WTC11 (cell line): ENCODE results near the gene SF3B2. TPM values are rescaled to one million over a fixed set of nuclear protein-coding genes. Genes with fewer than 3 reads are reported as not detected.

Experiments
- ATAC-seq: fragments of 200-7000 bp; cut with Tn5 transposase; 2 replicates; pipeline ENCODE4 v1.10.0; 2021; ENCODE audit warnings: mild to moderate bottlenecking, moderate library complexity
- CTCF ChIA-PET: fragments of 300-600 bp; sonication (Branson Sonifier 250); formaldehyde crosslinking; loops from one replicate; lab custom pipeline; 2021; ENCODE audit warnings: antibody characterized with exemption; lab: Charles Lee
- POLR2A ChIA-PET: fragments of 350-600 bp; sonication (Branson Sonifier 250); formaldehyde crosslinking; loops from one replicate; lab custom pipeline; 2021; ENCODE audit warnings: antibody characterized with exemption; lab: Charles Lee
- DNase-seq: peaks from one replicate; pipeline ENCODE4 v3.0.0; 2021; ENCODE audit warnings: low spot score
- H3K27ac Mint-ChIP-seq: 2 replicates; pipeline ENCODE4 v1.8.0; 2021; ENCODE audit warnings: mixed read lengths
- H3K27me3 Mint-ChIP-seq: 2 replicates; pipeline ENCODE4 v1.8.0; 2021; ENCODE audit warnings: low read depth, mild to moderate bottlenecking, moderate library complexity, mixed read lengths
- H3K36me3 Mint-ChIP-seq: 2 replicates; pipeline ENCODE4 v1.8.0; 2021; ENCODE audit warnings: mixed read lengths
- H3K4me1 Mint-ChIP-seq: 2 replicates; pipeline ENCODE4 v1.8.0; 2022; ENCODE audit warnings: mixed read lengths
- H3K4me3 Mint-ChIP-seq: 2 replicates; pipeline ENCODE4 v1.8.0; 2021; ENCODE audit warnings: mild to moderate bottlenecking, moderate library complexity, mixed read lengths
- H3K9me3 Mint-ChIP-seq: 2 replicates; pipeline ENCODE4 v1.8.0; 2021; ENCODE audit warnings: mixed read lengths
- AFF4 ChIP-seq: sonication (generic); formaldehyde crosslinking; IDR thresholded peaks from 2 replicates; pipeline ENCODE4 v1.8.1; 2023; ENCODE audit warnings: mild to moderate bottlenecking, missing genetic modification reagents, borderline replicate concordance
- ATF2 ChIP-seq: sonication (generic); formaldehyde crosslinking; IDR thresholded peaks from 2 replicates; pipeline ENCODE4 v1.8.1; 2022; ENCODE audit warnings: low read depth, missing genetic modification reagents, borderline replicate concordance
- CTCF ChIP-seq: fragments of 200-600 bp; IDR thresholded peaks from 2 replicates; pipeline ENCODE4 v1.8.0; 2022; ENCODE audit warnings: antibody characterized with exemption
- ELF4 ChIP-seq: sonication (generic); formaldehyde crosslinking; IDR thresholded peaks from 2 replicates; pipeline ENCODE4 v1.8.1; 2022; ENCODE audit warnings: low read depth, mild to moderate bottlenecking, moderate library complexity, missing genetic modification reagents
- FOXP1 ChIP-seq: sonication (generic); formaldehyde crosslinking; IDR thresholded peaks from 2 replicates; pipeline ENCODE4 v1.8.0; 2022; ENCODE audit warnings: missing genetic modification reagents, mild to moderate bottlenecking, moderate library complexity, borderline replicate concordance
- FOXP4 ChIP-seq: sonication (generic); formaldehyde crosslinking; IDR thresholded peaks from 2 replicates; pipeline ENCODE4 v1.8.0; 2022; ENCODE audit warnings: mild to moderate bottlenecking, missing genetic modification reagents
- IRF1 ChIP-seq: sonication (generic); formaldehyde crosslinking; IDR thresholded peaks from 2 replicates; pipeline ENCODE4 v1.8.0; 2023; ENCODE audit warnings: missing genetic modification reagents
- IRF2 ChIP-seq: sonication (generic); formaldehyde crosslinking; IDR thresholded peaks from 2 replicates; pipeline ENCODE4 v1.8.0; 2022; ENCODE audit warnings: low read depth, missing genetic modification reagents, borderline replicate concordance
- KAT7 ChIP-seq: sonication (generic); formaldehyde crosslinking; IDR thresholded peaks from 2 replicates; pipeline ENCODE4 v1.8.1; 2023; ENCODE audit warnings: missing genetic modification reagents, mild to moderate bottlenecking, borderline replicate concordance
- MAX ChIP-seq: sonication (generic); formaldehyde crosslinking; IDR thresholded peaks from 2 replicates; pipeline ENCODE4 v1.8.0; 2022; ENCODE audit warnings: mild to moderate bottlenecking, missing genetic modification reagents
- NFATC4 ChIP-seq: fragments of 250-450 bp; sonication (Bioruptor Pico); IDR thresholded peaks from 2 replicates; pipeline ENCODE4 v1.9.0; 2021; ENCODE audit warnings: mild to moderate bottlenecking
- NR2C2 ChIP-seq: sonication (generic); formaldehyde crosslinking; IDR thresholded peaks from 2 replicates; pipeline ENCODE4 v1.8.0; 2022; ENCODE audit warnings: mild to moderate bottlenecking, missing genetic modification reagents
- OVOL2 ChIP-seq: fragments of 250-450 bp; sonication (Bioruptor Pico); IDR thresholded peaks from 2 replicates; pipeline ENCODE4 v1.9.0; 2021; ENCODE audit warnings: mild to moderate bottlenecking, borderline replicate concordance
- RELA ChIP-seq: sonication (generic); formaldehyde crosslinking; IDR thresholded peaks from 2 replicates; pipeline ENCODE4 v1.8.1; 2022; ENCODE audit warnings: missing genetic modification reagents, mild to moderate bottlenecking, borderline replicate concordance
- SMAD4 ChIP-seq: sonication (generic); formaldehyde crosslinking; IDR thresholded peaks from 2 replicates; pipeline ENCODE4 v1.8.0; 2022; ENCODE audit warnings: mild to moderate bottlenecking, missing genetic modification reagents
- TP53 ChIP-seq: sonication (generic); formaldehyde crosslinking; IDR thresholded peaks from 2 replicates; pipeline ENCODE4 v1.8.1; 2023; ENCODE audit warnings: mild to moderate bottlenecking, missing genetic modification reagents
- USF2 ChIP-seq: sonication (generic); formaldehyde crosslinking; IDR thresholded peaks from 2 replicates; pipeline ENCODE4 v1.8.1; 2023; ENCODE audit warnings: mild to moderate bottlenecking, missing genetic modification reagents, moderate library complexity
- ZBTB21 ChIP-seq: sonication (generic); formaldehyde crosslinking; IDR thresholded peaks from 2 replicates; pipeline ENCODE4 v1.8.1; 2023; ENCODE audit warnings: mild to moderate bottlenecking, missing genetic modification reagents, borderline replicate concordance
- ZNF121 ChIP-seq: sonication (generic); formaldehyde crosslinking; IDR thresholded peaks from 2 replicates; pipeline ENCODE4 v1.8.0; 2023; ENCODE audit warnings: missing genetic modification reagents
- ZNF263 ChIP-seq: sonication (generic); formaldehyde crosslinking; IDR thresholded peaks from 2 replicates; pipeline ENCODE4 v1.8.1; 2022; ENCODE audit warnings: low read depth, mild to moderate bottlenecking, moderate library complexity, missing genetic modification reagents
- ZNF396 ChIP-seq: fragments of 250-450 bp; sonication (Bioruptor Pico); IDR thresholded peaks from 2 replicates; pipeline ENCODE4 v1.8.0; 2021; ENCODE audit warnings: mild to moderate bottlenecking, moderate library complexity, borderline replicate concordance
- total RNA-seq: library from RNA; stranded (reverse); gene quantifications from 3 replicates; pipeline ENCODE4 v1.2.3, GENCODE V29; 2021

The SF3B2 gene
- total RNA-seq, 1 experiment from 2014 or later, result 295 TPM

- no peak for TF ChIP-seq IRF2 (CRISPR knock-in tag)
Measured at GRCh38 chr11:66062408-66062807, 10.2 kb downstream of the SF3B2 start (continued).

GRCh38 chr11:66063900-66064299 is 11.7 kb downstream of the SF3B2 start:
- TF ChIP-seq CTCF, result no peak
- no peak for TF ChIP-seq USF2 (CRISPR knock-in tag)
- no peak for TF ChIP-seq ZNF121 (CRISPR knock-in tag)
- TF ChIP-seq IRF1 (CRISPR knock-in tag), result no peak
- no peak for TF ChIP-seq MAX
- no peak for TF ChIP-seq TP53
- TF ChIP-seq FOXP1, result no peak
- no peak for TF ChIP-seq ELF4
- TF ChIP-seq ZNF263, result no peak
- POLR2A ChIA-PET, result interaction anchor here (0.6 kb wide), 1 partner anchor 204 kb away, joined by 3 read pairs; no protein-coding TSS in a partner anchor
- H3K9me3 Mint-ChIP-seq, result 0 out of 2 replicates have a peak, but pooled peaks cover 3% of the 10 kb centered on the region

GRCh38 chr11:66064571-66064970 is 12.4 kb downstream of the SF3B2 start:
- Mint-ChIP-seq H3K27ac (no peak overlapping the region), H3K9me3 (0 out of 2 replicates have a peak, but pooled peaks cover 3% of the 10 kb centered on the region), H3K36me3 (peaks cover 85% of the 10 kb centered on the region), H3K27me3 (no peaks in the 10 kb centered on the region), H3K4me1 (peaks cover 12% of the 10 kb centered on the region), H3K4me3 (no peak overlapping the region)
- ChIA-PET POLR2A (no interaction called here), CTCF (interaction anchor here (0.6 kb wide), 1 partner anchor 11 kb away, joined by 11 read pairs; no protein-coding TSS in a partner anchor)
- ATAC-seq, result no peak
- DNase-seq, result no peak
- no peak for TF ChIP-seq OVOL2
- TF ChIP-seq CTCF, result no peak
- no peak for TF ChIP-seq ZBTB21 (CRISPR knock-in tag)
- TF ChIP-seq NR2C2 (CRISPR knock-in tag), result no peak
- TF ChIP-seq RELA (CRISPR knock-in tag), result no peak
- TF ChIP-seq KAT7 (CRISPR knock-in tag), result no peak
- TF ChIP-seq SMAD4, result no peak
- TF ChIP-seq ATF2 (CRISPR knock-in tag), result no peak
- TF ChIP-seq ZNF396 (CRISPR knock-in tag), result no peak
- no peak for TF ChIP-seq NFATC4
- no peak for TF ChIP-seq FOXP4
- no peak for TF ChIP-seq AFF4 (CRISPR knock-in tag)

More at GRCh38 chr11:66063900-66064299, 11.7 kb downstream of the SF3B2 start:
- H3K36me3 Mint-ChIP-seq, result peaks cover 90% of the 10 kb centered on the region
- H3K4me3 Mint-ChIP-seq, result no peak overlapping the region
- no peaks in the 10 kb centered on the region for H3K27me3 Mint-ChIP-seq
- DNase-seq (no peak), ATAC-seq (no peak)
- H3K27ac Mint-ChIP-seq, result no peak overlapping the region
- H3K4me1 Mint-ChIP-seq, result peaks cover 5% of the 10 kb centered on the region
- CTCF ChIA-PET, result no interaction called here
